ENCODE measurements around the gene TENM4.

TENM4 gene

DNA sequence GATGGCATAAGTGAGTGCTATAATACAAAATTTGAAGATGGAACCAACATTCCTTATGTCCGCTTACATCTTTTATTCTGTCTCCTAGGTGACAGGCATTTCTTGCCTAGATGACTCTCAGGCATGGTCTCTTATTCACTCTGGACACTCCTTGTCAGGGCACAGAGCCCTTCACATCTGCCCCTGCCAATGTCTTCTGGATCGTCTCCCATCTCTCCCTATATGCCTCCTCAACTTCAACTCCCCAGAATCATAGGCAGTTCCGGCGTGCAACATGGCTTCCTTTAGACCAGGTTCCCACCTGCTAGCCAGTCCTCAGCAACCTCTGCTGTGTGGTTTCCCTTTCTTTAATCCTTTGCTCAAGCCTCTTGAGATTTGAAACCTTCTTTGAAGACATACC, 300.9 kb downstream of the TENM4 start:
- TF ChIP-seq, protein P1, sequence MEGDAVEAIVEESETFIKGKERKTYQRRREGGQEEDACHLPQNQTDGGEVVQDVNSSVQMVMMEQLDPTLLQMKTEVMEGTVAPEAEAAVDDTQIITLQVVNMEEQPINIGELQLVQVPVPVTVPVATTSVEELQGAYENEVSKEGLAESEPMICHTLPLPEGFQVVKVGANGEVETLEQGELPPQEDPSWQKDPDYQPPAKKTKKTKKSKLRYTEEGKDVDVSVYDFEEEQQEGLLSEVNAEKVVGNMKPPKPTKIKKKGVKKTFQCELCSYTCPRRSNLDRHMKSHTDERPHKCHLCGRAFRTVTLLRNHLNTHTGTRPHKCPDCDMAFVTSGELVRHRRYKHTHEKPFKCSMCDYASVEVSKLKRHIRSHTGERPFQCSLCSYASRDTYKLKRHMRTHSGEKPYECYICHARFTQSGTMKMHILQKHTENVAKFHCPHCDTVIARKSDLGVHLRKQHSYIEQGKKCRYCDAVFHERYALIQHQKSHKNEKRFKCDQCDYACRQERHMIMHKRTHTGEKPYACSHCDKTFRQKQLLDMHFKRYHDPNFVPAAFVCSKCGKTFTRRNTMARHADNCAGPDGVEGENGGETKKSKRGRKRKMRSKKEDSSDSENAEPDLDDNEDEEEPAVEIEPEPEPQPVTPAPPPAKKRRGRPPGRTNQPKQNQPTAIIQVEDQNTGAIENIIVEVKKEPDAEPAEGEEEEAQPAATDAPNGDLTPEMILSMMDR (IDR thresholded peaks at IDR 0.05), result no peak
- Histone ChIP-seq H3K27ac (no peak overlapping the region), H3K4me3 (no peak overlapping the region)
- DNase-seq (ENCODE audit: low spot score), result no peak

DNA sequence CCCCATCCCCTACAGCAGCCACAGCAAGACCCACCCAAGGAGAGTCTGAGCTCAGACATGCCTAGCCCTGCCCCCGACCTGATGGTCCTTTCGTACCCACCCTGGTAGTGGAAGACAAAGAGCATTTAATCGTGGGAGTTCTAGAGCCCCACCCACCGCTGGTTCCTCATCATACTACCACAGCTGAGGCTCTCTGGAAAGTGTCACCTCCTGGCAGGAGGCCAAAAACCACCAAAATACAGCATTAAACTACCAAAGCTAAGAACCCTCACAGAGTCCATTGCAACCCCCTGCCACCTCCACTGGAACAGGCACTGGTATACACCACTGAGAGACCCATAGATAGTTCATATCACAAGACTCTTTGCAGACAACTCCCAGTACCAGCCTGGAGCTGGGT, 311.1 kb downstream of the TENM4 start:
- Histone ChIP-seq H3K27ac (no peak overlapping the region), H3K4me3 (no peak overlapping the region)
- TF ChIP-seq, protein P1 (IDR thresholded peaks at IDR 0.05), result no peak
- no peak for DNase-seq (ENCODE audit: low spot score)

DNA sequence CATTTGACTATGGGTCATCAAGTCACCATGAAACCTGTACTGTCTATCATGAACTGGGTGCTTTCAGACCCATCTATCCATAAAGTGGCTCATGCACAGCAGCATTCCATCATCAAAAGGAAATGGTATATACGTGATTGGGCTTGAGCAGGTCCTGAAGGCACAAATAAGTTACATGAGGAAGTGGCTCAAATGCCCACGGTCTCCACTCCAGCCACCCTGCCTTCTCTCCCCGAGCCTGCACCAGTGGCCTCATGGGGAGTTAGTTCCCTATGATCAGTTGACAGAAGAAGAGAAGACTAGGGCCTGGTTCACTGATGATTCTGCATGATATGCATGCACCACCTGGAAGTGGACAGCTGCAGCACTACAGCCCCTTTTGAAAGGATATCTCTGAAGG, 312.5 kb downstream of the TENM4 start:
- TF ChIP-seq, protein P1 (IDR thresholded peaks at IDR 0.05), result no peak
- no peak for DNase-seq (ENCODE audit: low spot score)
- H3K27ac ChIP-seq, result no peak overlapping the region
- H3K4me3 ChIP-seq, result no peak overlapping the region

DNA sequence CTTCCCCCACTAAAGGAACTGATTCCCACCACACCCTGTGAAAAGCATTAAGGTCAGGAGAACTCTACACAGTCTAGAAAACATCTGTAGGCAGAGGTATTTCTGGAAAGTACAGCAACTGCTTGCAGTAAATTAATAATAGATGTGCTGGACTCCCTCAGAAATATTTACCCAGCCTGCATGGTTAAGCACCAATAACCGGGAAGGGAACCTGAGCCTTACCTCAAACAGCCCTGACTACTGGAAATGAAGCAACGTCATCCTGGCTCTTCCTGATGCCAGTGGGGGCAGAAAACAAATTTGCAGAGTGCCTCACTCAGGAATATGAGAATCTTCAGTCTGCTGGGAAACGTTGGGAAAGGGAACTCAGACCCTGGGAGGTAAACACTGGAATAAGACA, 318.1 kb downstream of the TENM4 start:
- DNase-seq (ENCODE audit: low spot score), result no peak
- TF ChIP-seq, protein P1 (IDR thresholded peaks at IDR 0.05), result no peak
- H3K27ac ChIP-seq, result no peak overlapping the region
- H3K4me3 ChIP-seq, result no peak overlapping the region

DNA sequence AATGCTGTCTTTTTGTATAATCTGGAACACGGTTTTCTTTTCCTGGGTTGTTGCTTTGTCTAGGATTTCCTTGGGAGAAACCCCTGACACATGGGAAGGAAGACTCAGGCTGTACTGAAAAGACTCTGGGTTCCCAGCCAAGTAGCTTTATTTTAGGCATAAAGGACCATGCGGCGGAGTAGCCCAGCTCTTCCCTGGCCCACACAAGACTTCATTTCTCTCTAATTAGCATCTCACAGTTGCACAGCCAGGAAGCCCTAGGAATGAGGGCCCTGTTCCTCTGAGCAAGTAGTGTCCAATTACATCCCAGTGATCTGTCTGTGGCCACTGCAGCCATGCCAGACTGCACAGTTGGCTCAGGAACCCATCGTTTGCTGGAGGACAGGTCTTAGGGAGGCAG, 319.5 kb downstream of the TENM4 start:
- no peak for DNase-seq (ENCODE audit: low spot score)
- Histone ChIP-seq H3K27ac (no peak overlapping the region), H3K4me3 (no peak overlapping the region)
- TF ChIP-seq, protein P1 (IDR thresholded peaks at IDR 0.05), result no peak

DNA sequence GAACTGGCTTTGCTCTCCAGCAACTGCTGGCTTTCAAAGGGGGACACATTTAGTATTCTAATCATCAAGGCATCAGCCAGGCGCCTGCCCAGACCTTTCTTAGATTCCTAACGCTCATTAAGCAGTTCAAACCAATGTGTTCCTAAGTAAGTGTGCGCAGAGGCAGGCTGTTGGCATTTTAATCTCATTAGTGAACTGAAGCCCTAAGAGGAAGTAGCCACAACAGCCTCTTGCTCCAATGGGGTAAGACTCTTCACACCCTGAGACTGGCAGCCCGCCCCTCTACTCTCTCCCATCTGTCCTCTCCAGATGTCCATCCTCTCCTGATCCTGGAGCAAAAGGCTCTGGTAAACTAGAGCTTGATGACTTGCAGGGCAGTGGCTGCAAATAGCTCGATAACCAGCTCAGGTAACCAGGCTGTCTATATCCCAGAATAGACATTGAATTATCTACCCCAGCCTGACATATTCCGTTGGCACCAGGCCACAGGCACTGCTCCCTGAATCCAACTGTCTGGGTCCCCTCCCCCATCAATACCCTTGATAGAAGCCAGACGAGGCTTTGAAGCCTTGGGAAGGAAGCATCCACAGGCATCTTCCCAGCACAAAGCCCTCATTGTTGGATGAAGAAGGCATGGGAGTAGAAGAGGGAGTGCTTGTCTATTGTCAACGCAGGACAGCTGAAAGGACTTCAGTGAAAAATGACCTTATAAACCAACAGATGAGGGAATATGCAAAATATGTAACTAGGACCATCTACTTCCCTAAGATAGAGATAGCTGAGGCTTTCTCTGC, 321.1 kb downstream of the TENM4 start:
- TF ChIP-seq, protein P1 (IDR thresholded peaks at IDR 0.05), result no peak
- Histone ChIP-seq H3K27ac (no peak overlapping the region), H3K4me3 (no peak overlapping the region)
- DNase-seq (ENCODE audit: low spot score), result no peak

DNA sequence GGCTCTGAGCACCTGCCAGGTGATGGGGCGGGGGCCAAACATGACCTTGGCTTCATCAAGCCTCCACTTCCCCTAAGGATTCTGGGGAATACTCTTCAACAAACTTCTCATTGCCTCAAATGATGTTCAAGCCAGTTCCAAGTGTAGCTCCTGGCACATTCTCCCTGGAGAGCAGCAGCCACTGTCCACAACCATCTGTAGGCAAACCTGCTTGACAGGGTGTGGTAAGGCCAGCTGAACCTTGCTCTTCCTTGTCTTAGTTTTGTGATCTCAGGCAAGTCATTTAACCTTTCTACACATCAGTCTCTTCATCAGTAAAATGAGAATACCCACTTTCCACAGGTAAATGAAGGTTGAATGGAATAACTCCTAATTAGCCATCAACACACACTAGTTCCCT, 323.3 kb downstream of the TENM4 start:
- no peak overlapping the region for H3K4me3 ChIP-seq
- TF ChIP-seq, protein P1 (IDR thresholded peaks at IDR 0.05), result no peak
- no peak for DNase-seq (ENCODE audit: low spot score)
- H3K27ac ChIP-seq, result no peak overlapping the region
